Middle frontal gyrus (tissue), 1 donor: ENCODE measurements around the gene ATP8A2.
A peak's percentile ranks its signal among the peaks of the same experiment; 100 is the strongest.
"Not testable (repeated sequence)": the region's sequence is repeated elsewhere in the genome, so short reads cannot be mapped to it uniquely, and the experiment has no call there.

Experiments
- DNase-seq: peaks from one replicate; pipeline ENCODE4 v3.0.0-alpha.2; 2015; ENCODE audit warnings: low spot score; ENCODE audit errors: extremely low spot score

The ATP8A2 gene

DNA sequence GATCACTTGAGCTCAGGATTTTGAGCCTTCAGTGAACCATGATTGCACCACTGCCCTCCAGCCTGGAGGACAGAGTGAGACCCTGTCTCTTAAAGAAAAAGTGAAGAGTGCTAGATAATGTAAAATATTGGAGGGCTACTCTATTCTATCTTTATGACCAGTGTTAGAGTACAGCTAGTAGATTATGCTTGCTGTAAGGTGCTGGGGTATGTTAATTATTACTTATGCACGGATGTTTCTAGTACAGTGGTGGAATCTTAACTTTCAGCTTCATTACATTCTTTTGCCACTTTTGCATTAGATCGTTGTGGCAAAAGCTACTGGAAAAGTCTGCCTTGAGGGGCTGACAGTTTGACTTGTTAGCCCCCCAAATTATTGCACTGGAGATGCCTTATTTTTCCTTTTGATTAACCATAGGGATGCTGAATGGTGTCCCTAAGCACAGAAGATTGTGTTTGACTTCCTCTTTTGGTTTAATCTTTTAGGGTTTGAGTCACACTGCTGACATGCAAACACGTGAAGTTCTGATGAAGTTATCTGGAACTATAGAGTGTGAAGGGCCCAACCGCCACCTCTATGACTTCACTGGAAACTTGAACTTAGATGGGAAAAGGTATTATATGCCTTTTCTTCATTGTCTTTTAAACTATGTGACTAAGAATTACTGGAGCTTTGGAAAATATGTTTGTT lies 169.8 kb downstream of the ATP8A2 start:
- DNase-seq, result no peak

GRCh38 chr13:25548991-25549390 lies 177.2 kb downstream of the ATP8A2 start:
- not testable (repeated sequence) for DNase-seq

DNA sequence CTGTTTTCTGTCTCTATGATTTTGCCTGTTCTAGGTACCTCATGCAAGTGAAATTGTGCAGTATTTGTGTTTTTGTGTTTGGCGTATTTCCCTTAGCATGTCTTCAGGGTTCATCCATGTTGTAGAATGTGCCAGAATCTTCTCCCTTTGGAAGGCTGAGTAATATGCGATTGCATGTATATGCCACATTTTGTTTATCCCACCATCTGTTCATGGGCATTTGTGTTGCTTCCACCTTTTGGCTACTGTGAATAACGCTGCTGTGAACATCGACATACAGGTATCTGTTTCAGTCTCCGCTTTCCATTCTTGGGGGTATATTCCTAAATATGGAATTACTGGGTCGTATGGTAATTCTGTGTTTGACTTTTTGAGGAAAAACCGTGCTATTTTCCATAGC lies 190.0 kb downstream of the ATP8A2 start:
- DNase-seq, result no peak

DNA sequence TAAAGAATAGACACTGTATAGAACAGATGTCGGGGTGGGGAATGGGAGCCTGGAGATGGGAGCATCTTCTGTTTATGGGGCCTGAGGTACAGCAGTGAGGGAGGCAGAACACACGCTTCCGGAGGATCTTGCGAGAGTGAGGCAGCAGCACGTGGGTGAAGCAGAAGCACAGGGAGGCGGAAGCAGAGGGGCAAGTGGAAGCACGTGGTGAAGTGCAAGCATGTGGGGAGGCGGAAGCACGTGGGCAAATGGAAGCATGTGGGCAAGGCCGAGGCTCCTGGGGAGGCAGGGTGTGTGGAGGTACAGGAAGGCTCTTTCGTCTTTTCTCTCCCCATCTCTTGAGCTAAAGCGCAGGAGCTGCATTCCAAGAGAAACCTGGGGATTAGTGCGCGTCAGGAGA lies 198.4 kb downstream of the ATP8A2 start:
- no peak for DNase-seq

- DNase-seq, result no peak
These were observed 199.5 kb downstream of the ATP8A2 start for GRCh38 chr13:25571237-25571636.

- DNase-seq, result not testable (repeated sequence)
These were observed 200.4 kb downstream of the ATP8A2 start for GRCh38 chr13:25572171-25572570.

DNA sequence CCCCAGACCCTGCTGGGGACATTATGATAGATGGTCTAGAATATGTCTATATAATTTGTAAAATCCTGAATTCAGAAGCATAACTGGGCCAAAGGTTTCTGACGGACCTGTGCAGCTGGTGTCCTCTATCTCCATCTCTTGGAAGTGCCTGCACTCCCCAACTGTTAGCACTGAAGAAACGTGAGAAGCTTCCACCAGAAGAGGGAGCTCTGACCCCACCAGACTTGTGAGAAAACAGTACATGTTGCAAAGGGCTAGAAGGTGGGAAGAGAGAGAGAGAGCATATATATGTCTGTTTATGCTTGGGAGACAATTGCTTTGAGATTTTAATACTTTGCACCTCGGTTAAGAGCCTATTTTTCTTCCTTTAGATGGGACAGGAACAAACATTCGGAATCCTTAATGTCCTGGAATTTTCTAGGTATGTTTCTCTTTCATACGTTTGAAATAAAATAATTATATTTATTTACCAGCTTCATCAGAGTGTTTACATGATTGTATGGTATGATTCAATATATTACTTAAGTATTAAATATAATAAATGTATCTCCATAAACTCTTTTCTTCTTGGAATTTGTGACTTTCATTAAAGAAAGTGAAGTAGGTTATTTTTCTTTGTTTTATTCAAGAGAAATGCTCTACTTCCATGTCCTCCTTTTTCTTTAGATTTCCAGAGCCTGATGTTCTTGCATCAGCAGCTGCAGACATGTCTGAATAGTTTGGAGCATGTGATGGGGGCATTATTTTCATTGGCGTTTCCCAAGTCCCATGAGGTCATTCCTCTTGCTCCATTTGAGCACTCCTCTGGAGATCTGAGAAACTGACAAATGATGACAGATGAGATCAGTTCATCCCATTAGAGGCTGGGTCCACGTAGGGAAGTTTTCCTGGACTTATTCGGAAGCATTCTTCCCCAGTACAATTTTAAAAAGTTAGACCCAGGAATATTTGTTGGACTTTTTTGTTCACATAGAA lies 202.9 kb downstream of the ATP8A2 start:
- peak; percentile 87 for DNase-seq

DNA sequence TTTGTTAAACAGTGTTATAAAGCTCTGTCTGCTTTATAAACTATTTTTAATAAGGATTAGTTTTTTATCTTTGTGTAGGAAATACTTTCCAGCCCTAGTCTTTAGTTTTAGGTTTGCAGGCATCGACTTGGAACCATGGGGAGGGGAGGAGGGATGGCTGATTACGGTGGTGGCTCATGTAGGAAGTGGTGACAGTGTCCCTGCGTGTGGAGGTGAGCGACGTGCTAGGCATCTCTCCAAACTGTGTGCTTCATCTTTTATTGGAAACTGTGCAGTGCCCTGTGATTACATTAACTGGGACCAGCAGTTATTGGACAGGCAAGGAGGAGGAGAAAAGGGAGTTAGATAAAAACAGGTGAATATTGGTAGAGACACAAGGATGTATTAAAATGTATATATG lies 203.8 kb downstream of the ATP8A2 start:
- DNase-seq, result no peak

- no peak for DNase-seq
These were observed 206.8 kb downstream of the ATP8A2 start for GRCh38 chr13:25578526-25578925.

GRCh38 chr13:25579221-25579620 lies 207.4 kb downstream of the ATP8A2 start:
- DNase-seq, result no peak

GRCh38 chr13:25581351-25581750 lies 209.6 kb downstream of the ATP8A2 start:
- no peak for DNase-seq

- no peak for DNase-seq
These were observed 212.3 kb downstream of the ATP8A2 start for GRCh38 chr13:25584087-25584486.

- no peak for DNase-seq
These were observed 213.2 kb downstream of the ATP8A2 start for GRCh38 chr13:25585000-25585399.

- no peak for DNase-seq
These were observed 215.7 kb downstream of the ATP8A2 start for GRCh38 chr13:25587326-25587980.

DNA sequence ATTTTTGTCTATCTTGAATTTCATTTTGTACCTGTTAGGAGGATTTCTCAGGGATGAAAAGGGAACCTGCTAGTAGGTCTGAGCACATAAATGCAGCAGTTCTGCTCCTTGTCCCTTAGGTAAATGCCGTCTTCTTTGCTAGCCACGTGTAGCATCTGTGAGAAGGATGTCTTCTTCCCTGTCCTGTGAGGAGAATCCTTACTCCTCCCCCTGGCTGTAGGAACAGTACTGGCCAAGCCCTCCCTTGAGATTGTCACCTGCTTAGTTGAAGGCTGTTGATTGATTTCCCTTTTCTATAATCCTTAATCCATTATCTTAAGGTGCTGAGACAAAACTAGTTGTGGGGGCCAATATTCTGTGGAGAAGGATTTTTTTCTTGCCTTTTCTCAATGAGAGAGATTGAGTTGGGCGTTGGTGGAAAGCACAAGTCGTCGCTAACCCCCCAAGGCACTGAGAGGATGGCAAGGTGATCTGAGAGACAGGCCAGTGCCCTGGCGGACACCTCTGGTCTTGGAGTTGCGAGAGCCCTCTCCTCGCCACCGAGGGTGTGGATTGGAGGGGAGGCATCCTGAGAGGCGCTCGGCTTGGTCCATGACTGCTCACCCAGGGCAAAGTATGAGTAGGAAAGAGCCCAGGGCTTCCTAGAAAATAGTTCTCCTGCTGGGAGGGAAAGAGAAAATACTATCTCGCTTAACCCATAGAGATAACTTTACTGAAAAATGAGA lies 216.7 kb downstream of the ATP8A2 start:
- no peak for DNase-seq

- no peak for DNase-seq
These were observed 226.6 kb downstream of the ATP8A2 start for GRCh38 chr13:25598421-25598820.

- DNase-seq, result no peak
These were observed 230.4 kb downstream of the ATP8A2 start for GRCh38 chr13:25602176-25602575.

- DNase-seq, result no peak
These were observed 232.3 kb downstream of the ATP8A2 start for GRCh38 chr13:25604106-25604505.

GRCh38 chr13:25607096-25607495 lies 235.3 kb downstream of the ATP8A2 start:
- DNase-seq, result no peak

GRCh38 chr13:25608181-25608580 lies 236.4 kb downstream of the ATP8A2 start:
- DNase-seq, result no peak

DNA sequence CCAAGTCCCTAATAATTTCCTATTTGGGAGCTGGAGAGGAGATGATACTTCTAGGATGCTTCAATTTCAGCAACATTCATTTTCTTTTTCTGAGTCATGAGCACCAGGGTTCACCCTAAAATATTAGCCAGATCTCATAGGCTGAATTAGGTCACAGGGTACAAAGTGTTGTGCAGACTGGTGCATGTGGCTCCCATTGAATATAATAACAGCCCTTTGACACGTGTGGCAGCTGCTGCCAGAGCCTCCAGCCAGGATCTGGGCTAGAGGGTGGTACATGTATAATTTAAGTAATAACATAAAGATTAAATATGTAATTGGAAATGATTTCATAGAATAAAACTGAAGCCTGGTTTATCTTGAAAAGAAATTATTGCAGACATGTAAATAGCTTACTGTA lies 244.9 kb downstream of the ATP8A2 start:
- no peak for DNase-seq
